Spleen (tissue), 11 donors: ENCODE results near the gene TAF1D. TPM values are rescaled to one million over a fixed set of nuclear protein-coding genes. Genes with fewer than 3 reads are reported as not detected.

Source experiments
- DNase-seq: peaks from one replicate; pipeline ENCODE4 v3.0.0-alpha.2; 2020
- H3K27ac ChIP-seq, 8 donors: fragments of 200-600 bp; sonication (generic) in 7 of 8; 1 replicate in 4 of 8; 2 replicates in 4 of 8; pipeline versions ENCODE4 v1.5.0 to v1.8.0; 2016 to 2021; ENCODE audit warnings: inconsistent platforms in 4 of 8, mild to moderate bottlenecking in 4 of 8, moderate library complexity in 1 of 8
- H3K27me3 ChIP-seq, 7 donors: fragments of 200-600 bp; sonication (generic) in 6 of 7; replicated peaks in 1 of 7; 1 replicate in 4 of 7; 2 replicates in 3 of 7; pipeline versions ENCODE4 v1.5.0 to v1.8.0; 2016 to 2021; ENCODE audit warnings: inconsistent platforms in 3 of 7, mild to moderate bottlenecking in 1 of 7
- H3K36me3 ChIP-seq, 6 donors: fragments of 200-600 bp; sonication (generic) in 5 of 6; 1 replicate in 4 of 6; 2 replicates in 2 of 6; pipeline versions ENCODE4 v1.5.0 to v1.8.0; 2016 to 2021; ENCODE audit warnings: inconsistent platforms in 2 of 6
- H3K4me1 ChIP-seq, 6 donors: fragments of 200-600 bp; sonication (generic) in 5 of 6; 1 replicate in 3 of 6; 2 replicates in 3 of 6; pipeline versions ENCODE4 v1.5.0 to v1.8.0; 2016 to 2021; ENCODE audit warnings: inconsistent platforms in 3 of 6
- H3K4me3 ChIP-seq, 8 donors: fragments of 200-600 bp; sonication (generic) in 7 of 8; 1 replicate in 4 of 8; 2 replicates in 4 of 8; pipeline versions ENCODE4 v1.5.0 to v1.8.0; 2016 to 2021; ENCODE audit warnings: inconsistent platforms in 4 of 8, mild to moderate bottlenecking in 4 of 8, moderate library complexity in 2 of 8
- H3K9me3 ChIP-seq, 8 donors: fragments of 200-600 bp; sonication (generic) in 7 of 8; 1 replicate in 4 of 8; 2 replicates in 4 of 8; pipeline versions ENCODE4 v1.5.0 to v1.8.0; 2016 to 2021; ENCODE audit warnings: inconsistent platforms in 4 of 8
- CTCF ChIP-seq, 11 experiments: fragments of 200-600 bp in 7 of 11; fragments of 450-650 bp in 4 of 11; sonication (generic) in 4 of 11; IDR thresholded peaks in 8 of 11; conservative IDR thresholded peaks in 3 of 11; 1 replicate in 7 of 11; 2 replicates in 4 of 11; pipeline versions ENCODE4 v1.4.0 to v1.8.0; 2016 to 2021; ENCODE audit warnings: antibody characterized with exemption in 11 of 11, inconsistent platforms in 4 of 11, mild to moderate bottlenecking in 1 of 11
- POLR2A ChIP-seq, 3 donors: fragments of 450-650 bp; IDR thresholded peaks; one replicate each; pipeline ENCODE4 v1.5.1; 2017; ENCODE audit warnings: antibody characterized with exemption in 3 of 3, mild to moderate bottlenecking in 1 of 3
- POLR2AphosphoS5 ChIP-seq, 3 donors: sonication (generic); formaldehyde crosslinking; IDR thresholded peaks; one replicate each; pipeline ENCODE4 v1.5.1; 2017; ENCODE audit warnings: antibody characterized with exemption in 3 of 3
- WGBS, 5 donors: extraction: QIAGEN DNeasy Blood & Tissue Kit in 3 of 5; methylation state at CpG; one replicate each; pipeline versions ENCODE4 v1.1.5 to v1.1.7; 2013 to 2018; 5-methylcytosine and 5-hydroxymethylcytosine counted together
- intact Hi-C: fragments of 100-400 bp; cut with DNase I; formaldehyde crosslinking; loops from one replicate; pipeline ENCODE4 v1.15.0; 2023; ENCODE audit warnings: low total_unique reads
- polyA plus RNA-seq, 3 donors: library from polyadenylated mRNA; stranded (reverse); fragments of 200-250 nt; gene quantifications; one replicate each; pipeline ENCODE4 v1.2.1, GENCODE V29; 2013
- total RNA-seq, 7 donors: library from RNA; depleted of rRNA in 3 of 7; stranded (reverse); fragments of >200 nt in 3 of 7; fragmentation: NEBNext Ultra II Directional in 4 of 7; extraction: Animal tissue kit (Norgen Biotek cat#: 25700) in 4 of 7; gene quantifications; one replicate each; pipeline versions ENCODE4 v1.1.0 to v1.2.1, GENCODE V29; 2016 to 2021
- donor health status: healthy with polysubstance abuse.
- donor health status: DM: no; HTN: no; CAD: no; lungs with moderate emphysema.
- donor health status: DM: no; HTN: no; CAD: no.
- donor health status: Bipolar disorder and iron deficiency.
- donor health status: healthy.
- donor health status: DM: no; HTN: no; CAD: no.
- donor health status: DM: yes; HTN: yes; CAD: no.

TAF1D gene
- total and polyA plus RNA-seq, 10 donors, result 99.4 to 244 (median 134) TPM

- peak; percentile 78 for DNase-seq
- peak in 2 of 3 donors; percentile 11 to 26 for TF ChIP-seq POLR2AphosphoS5 (IDR thresholded peaks at IDR 0.05)
- no peak for TF ChIP-seq POLR2A (IDR thresholded peaks at IDR 0.05)
- 3 to 7% (median 6%) methylated on average over 18 of the region's 18 CpGs for WGBS, 5 donors
- Histone ChIP-seq H3K27me3 (no peaks in the 10 kb centered on the region), H3K4me1 (peaks cover 25 to 89% (median 70%) of the 10 kb centered on the region in 6 donors), H3K27ac (peak overlapping the region in 7 of 8 donors; percentile 94 to 97 (median 96)), H3K36me3 (peaks cover 0 to 56% (median 36%) of the 10 kb centered on the region in 6 donors), H3K9me3 (no peaks in the 10 kb centered on the region), H3K4me3 (peak overlapping the region; percentile 74 to 90 (median 86))
- intact Hi-C loops, result loop anchor here (5.0 kb wide), 1 partner anchor 52 kb away; no protein-coding TSS in a partner anchor
Observed at GRCh38 chr11:93740031-93740729, 1.1 kb downstream of the TAF1D start.

GRCh38 chr11:93738647-93739081, 2.6 kb downstream of the TAF1D start:
- H3K27me3 ChIP-seq, result no peaks in the 10 kb centered on the region
- WGBS, 5 donors, result 43 to 64% (median 62%) methylated on average over 6 of the region's 6 CpGs
- intact Hi-C loops, result no loop called here
- peak overlapping the region in 6 of 8 donors; percentile 1 to 88 (median 50) for H3K4me3 ChIP-seq
- H3K4me1 ChIP-seq, result peaks cover 25 to 89% (median 78%) of the 10 kb centered on the region in 6 donors
- H3K36me3 ChIP-seq, result peaks cover 0 to 67% (median 51%) of the 10 kb centered on the region in 6 donors
- no peak for TF ChIP-seq CTCF (IDR thresholded peaks at IDR 0.05 in 8 of 11, conservative IDR thresholded peaks at IDR 0.05 in 3 of 11)
- no peaks in the 10 kb centered on the region for H3K9me3 ChIP-seq
- peak overlapping the region in 3 of 8 donors; percentile 2 to 95 (median 14) for H3K27ac ChIP-seq
- DNase-seq, result no peak

- WGBS, 5 donors, result 32 to 37% (median 36%) methylated on average over 6 of the region's 6 CpGs
- Histone ChIP-seq H3K36me3 (peaks cover 0 to 67% (median 55%) of the 10 kb centered on the region in 6 donors), H3K9me3 (no peaks in the 10 kb centered on the region), H3K4me1 (peaks cover 25 to 89% (median 76%) of the 10 kb centered on the region in 6 donors), H3K27me3 (no peaks in the 10 kb centered on the region), H3K4me3 (peak overlapping the region in 5 of 8 donors; percentile 1 to 88 (median 85)), H3K27ac (peak overlapping the region in 3 of 8 donors; percentile 14 to 35 (median 27))
- no peak for DNase-seq
- TF ChIP-seq POLR2A (IDR thresholded peaks at IDR 0.05) (no peak), CTCF (IDR thresholded peaks at IDR 0.05 in 8 of 11, conservative IDR thresholded peaks at IDR 0.05 in 3 of 11) (no peak), POLR2AphosphoS5 (IDR thresholded peaks at IDR 0.05) (no peak)
- intact Hi-C loops, result no loop called here
Observed at GRCh38 chr11:93737904-93738612, 3.2 kb downstream of the TAF1D start.

- Histone ChIP-seq H3K27ac (no peak overlapping the region), H3K4me1 (peaks cover 25 to 80% (median 65%) of the 10 kb centered on the region in 6 donors), H3K9me3 (no peaks in the 10 kb centered on the region), H3K27me3 (no peaks in the 10 kb centered on the region), H3K4me3 (no peak overlapping the region), H3K36me3 (peaks cover 0 to 85% (median 74%) of the 10 kb centered on the region in 6 donors)
- DNase-seq, result no peak
- no peak for TF ChIP-seq CTCF (IDR thresholded peaks at IDR 0.05 in 8 of 11, conservative IDR thresholded peaks at IDR 0.05 in 3 of 11)
- TF ChIP-seq POLR2AphosphoS5 (IDR thresholded peaks at IDR 0.05), result no peak
- TF ChIP-seq POLR2A (IDR thresholded peaks at IDR 0.05), result no peak
- intact Hi-C loops, result no loop called here
Observed at GRCh38 chr11:93736129-93736528, 5.2 kb downstream of the TAF1D start.
